ENCODE results near the gene HMGN4.

DNA sequence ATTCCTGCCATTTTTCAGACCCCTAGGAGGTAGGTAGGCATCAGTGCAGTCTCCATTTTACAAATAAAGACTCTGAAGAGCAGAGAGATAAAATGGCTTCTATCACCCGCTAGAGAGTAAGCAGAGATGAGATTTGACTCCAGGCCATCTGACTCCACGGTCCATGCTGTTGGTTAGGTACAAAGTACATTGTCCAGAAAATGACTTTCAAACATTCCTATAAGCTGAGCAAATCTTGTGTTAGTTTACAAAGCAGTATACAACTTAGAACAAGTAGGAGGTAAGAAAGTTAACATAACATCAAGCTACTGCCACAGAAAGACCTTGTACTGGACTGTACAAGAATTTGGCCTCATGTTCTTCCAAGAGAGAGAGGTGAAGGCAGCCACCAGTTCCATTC is 23.2 kb upstream of the HMGN4 start:
- no peak for TF ChIP-seq CTCF (IDR thresholded peaks at IDR 0.05)
- TF ChIP-seq POLR2A (IDR thresholded peaks at IDR 0.05) = no peak

Measured in thyroid gland (tissue), 4 donors.